Stimulated activated CD8-positive, alpha-beta memory T cell treated with anti-CD3 and anti-CD28 coated beads, Interleukin-12 subunit alpha, Interleukin-12 subunit beta, amount 100 ng/mL, for 1 hour (primary cell): Measurements from ENCODE around the gene TGFBR3L.
A peak's percentile ranks its signal among the peaks of the same experiment; 100 is the strongest.

ENCODE experiments used
- DNase-seq: peaks from one replicate; pipeline ENCODE4 v3.0.0-alpha.2; 2020; ENCODE audit warnings: low read depth

Gene TGFBR3L

DNA sequence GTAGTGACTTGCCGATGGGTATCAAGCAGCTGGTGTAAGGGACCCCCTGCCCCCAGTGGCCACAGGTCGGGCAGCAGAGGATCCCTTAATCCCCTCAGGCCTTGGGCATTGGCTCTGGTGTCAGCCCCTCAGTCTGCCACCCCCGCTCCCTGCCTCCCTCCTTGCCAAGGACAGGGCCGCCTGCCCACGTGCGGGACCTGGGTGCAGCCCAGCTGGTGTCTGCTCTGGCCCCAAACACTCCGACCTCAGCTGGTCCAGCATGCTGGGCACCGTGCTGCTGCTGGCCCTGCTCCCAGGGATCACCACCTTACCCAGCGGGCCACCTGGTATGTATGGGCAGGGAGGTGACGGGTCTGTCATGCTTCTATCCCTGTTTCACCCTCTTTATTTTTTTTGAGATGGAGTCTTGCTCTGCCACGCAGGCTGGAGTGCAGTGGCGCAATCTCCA, at the start of gene TGFBR3L:
TGFBR3L (plus strand) TSS at position 233 of the 448 bp plus-strand sequence.
- no peak for DNase-seq

GRCh38 chr19:7865262-7865911, 49.2 kb upstream of the TGFBR3L start:
- DNase-seq, result no peak

GRCh38 chr19:7866399-7867091, 48.1 kb upstream of the TGFBR3L start:
- no peak for DNase-seq

DNA sequence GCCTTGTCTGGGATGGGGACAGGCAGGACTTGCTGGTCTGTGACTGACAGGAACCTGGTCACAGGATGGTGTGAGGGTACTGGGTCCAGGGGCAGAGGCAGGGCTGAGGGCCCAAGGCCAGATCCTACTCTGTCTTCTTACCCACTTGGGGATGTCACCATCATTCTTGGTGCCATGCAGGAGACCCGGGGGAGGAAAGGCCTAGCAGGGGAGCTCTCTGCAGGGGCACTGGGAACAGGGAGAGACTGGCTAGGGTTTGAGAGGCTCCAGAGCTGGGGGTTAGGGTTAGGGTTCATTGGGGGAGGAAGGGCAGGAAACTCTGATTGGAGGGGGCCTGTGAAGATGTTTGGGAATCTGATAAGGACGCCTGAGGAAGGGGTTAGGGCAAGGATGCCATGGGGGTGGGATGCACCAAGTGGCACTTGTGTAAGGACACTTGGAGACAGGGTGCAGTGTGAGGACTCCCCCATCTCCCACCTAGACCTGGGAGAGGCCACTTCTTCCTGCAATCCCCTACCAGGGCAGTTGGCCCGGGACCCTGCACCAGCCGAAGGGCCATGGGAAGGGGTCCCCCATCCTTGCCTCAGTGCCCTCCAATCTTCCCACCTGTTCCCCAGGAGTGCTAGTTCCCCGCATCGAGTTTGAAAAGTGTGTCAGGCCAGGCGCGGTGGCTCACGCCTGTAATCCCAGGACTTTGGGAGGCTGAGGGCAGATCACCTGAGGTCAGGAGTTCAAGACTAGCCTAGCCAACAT, 47.4 kb upstream of the TGFBR3L start:
- DNase-seq, result no peak

GRCh38 chr19:7868326-7868670, 46.3 kb upstream of the TGFBR3L start:
- no peak for DNase-seq

DNA sequence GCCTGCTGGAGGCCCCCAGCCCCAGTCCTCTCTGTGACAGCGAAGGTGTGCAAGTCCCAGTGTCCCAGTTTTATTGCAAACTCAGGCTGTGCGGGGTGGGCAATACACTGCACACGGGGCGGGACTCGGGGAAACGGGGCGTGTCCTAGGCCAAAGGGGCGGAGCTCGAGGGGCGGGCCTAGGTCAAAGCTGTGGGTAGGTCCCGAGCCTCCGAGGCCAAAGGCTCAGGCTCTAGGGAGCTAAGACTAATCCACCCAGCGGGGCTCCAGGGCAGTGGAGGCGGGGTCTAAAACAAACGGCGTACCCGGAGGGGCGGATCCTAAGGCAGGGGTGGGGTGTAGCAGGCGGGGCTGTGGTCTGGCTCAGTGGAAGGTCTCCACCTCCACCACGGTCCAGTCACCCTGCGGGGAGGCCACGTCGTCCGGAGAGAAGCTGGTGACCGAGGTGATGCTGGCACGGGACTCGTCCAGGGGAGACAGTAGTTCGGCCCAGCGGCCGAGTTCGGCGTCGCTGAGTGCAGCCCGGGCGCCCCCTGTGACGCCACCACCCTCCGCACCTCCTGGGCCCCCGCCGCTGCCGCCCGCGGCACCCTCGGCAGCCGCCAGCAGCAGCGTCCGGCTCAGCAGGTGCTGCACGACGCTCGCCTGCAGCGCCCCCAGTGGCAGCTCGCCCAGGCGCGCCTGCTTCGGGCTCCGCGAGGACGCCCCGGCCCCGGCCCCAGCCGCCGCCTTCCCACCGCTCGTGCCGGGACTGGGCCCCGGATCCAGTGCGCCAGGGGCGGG, 45.8 kb upstream of the TGFBR3L start:
- peak; percentile 59 for DNase-seq

DNA sequence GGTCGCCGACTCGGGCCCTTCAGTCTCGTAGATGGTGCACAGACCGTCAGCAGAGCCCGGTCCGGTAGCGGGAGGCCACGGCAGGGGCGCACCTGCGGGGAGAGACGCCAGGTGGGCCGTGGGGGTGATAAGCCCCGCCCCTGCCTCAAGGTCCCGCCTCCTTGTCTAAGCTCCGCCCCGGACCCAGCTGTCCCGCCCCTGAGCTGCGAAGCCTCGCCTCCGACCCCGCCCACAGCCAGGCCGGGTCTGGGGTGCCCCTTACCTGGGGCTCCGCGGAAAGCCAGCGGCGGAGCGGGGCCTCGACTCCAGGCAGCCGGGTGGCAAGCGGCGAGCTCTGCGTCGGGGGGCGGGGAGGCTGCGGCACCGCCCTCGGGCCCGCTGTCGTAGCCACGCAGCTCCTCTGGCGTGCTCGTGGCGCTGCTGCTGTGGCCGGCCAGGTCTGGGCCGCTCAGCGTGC, 45.1 kb upstream of the TGFBR3L start:
- peak; percentile 64 for DNase-seq

- no peak for DNase-seq
Measured at GRCh38 chr19:7869910-7870511, 44.6 kb upstream of the TGFBR3L start.

GRCh38 chr19:7870571-7871436, 43.8 kb upstream of the TGFBR3L start:
- DNase-seq, result no peak

- DNase-seq, result peak; percentile 49
Measured at GRCh38 chr19:7871437-7872305, 43.0 kb upstream of the TGFBR3L start.

- no peak for DNase-seq
Measured at GRCh38 chr19:7872306-7873204, 42.1 kb upstream of the TGFBR3L start.

- DNase-seq, result no peak
Measured at GRCh38 chr19:7873304-7874075, 41.1 kb upstream of the TGFBR3L start.

- no peak for DNase-seq
Measured at GRCh38 chr19:7874076-7874896, 40.3 kb upstream of the TGFBR3L start, which contains the start of gene PRR36. Gene PRR36 (minus strand): TSS chr19:7874390. CDS start chr19:7873689, 701 bp downstream.

DNA sequence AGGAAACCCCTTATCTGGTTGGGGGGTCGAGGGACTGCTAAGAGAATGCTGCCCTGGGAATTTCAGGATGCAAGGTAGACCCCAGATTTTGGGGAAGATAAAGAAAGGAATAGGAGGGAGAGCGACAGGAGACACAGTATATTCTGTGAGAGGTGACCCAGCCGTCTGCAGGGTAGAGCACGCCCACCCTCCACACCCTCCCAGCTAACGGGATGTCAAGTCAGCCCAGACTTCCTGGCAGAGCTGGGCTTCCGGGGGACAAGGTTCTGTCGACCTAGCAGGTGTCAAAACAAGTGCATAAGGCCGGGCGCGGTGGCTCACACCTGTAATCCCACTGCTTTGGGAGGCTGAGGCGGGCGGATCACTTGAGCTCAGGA, 39.7 kb upstream of the TGFBR3L start:
- no peak for DNase-seq

DNA sequence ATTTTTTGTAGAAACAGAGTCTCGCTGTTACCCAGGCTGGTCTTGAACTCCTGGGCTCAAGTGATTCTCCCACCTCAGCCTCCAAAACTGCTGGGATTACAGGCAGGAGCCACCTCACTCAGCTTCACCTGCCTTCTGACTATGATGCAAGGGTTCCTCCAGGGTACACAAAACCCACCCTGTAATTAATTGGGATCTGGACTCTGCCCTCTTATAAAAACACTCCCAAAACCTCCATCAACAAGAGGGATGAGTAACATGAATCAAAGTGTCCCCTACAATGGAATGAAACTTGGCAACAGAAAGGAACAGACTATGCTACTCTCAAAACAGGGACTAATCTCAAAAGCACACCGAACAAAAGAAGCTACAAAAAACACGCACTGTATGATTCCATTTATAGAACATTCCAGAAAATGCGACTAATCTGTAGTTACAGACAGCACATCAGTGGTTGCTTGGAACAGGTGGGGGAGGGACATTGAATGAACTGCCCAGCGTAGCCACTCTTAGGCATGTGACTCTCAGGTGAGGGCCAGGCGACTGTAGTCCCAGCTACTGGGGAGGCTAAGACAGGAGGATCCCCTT, 37.3 kb upstream of the TGFBR3L start:
- no peak for DNase-seq

DNA sequence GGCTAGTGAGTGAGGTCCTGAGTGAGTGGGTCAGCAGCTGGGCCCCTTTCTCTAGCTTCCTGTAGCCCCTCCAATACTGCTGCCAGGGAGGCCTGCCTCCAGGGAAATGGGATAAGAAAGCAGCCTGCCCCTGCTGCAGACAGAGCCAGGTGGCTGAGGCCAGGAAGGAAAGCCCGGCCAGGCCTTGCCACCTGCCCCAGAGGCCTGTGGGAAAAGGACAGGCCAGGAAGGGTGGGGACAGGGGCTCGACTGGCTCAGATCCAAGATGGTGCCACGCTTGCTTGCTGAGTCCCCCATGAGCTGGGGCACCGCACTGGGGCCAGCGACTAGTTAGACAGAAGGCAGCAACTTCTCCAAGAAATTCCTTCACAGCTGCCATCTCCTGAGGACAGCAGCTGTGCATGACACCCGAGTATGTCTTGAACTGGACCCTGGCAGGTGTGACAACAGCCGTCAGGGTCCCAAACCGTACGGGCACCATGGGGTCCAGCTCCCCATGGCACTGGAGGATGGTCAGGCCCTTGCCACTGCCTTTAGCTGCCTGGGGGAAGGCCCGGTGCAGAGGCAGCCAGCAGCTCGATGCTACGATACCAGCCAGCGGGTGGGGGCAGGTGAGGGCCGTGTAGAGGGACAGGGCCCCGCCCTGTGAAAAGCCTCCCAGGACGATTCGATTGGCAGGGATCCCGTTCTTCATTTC, 35.4 kb upstream of the TGFBR3L start:
- no peak for DNase-seq
